ENCODE results near the gene GFOD2. TPM values are rescaled to one million over a fixed set of nuclear protein-coding genes. Genes with fewer than 3 reads are reported as not detected.

GFOD2 gene
- total RNA-seq, 1 experiment from 2014 or later, result 12.4 TPM

DNA sequence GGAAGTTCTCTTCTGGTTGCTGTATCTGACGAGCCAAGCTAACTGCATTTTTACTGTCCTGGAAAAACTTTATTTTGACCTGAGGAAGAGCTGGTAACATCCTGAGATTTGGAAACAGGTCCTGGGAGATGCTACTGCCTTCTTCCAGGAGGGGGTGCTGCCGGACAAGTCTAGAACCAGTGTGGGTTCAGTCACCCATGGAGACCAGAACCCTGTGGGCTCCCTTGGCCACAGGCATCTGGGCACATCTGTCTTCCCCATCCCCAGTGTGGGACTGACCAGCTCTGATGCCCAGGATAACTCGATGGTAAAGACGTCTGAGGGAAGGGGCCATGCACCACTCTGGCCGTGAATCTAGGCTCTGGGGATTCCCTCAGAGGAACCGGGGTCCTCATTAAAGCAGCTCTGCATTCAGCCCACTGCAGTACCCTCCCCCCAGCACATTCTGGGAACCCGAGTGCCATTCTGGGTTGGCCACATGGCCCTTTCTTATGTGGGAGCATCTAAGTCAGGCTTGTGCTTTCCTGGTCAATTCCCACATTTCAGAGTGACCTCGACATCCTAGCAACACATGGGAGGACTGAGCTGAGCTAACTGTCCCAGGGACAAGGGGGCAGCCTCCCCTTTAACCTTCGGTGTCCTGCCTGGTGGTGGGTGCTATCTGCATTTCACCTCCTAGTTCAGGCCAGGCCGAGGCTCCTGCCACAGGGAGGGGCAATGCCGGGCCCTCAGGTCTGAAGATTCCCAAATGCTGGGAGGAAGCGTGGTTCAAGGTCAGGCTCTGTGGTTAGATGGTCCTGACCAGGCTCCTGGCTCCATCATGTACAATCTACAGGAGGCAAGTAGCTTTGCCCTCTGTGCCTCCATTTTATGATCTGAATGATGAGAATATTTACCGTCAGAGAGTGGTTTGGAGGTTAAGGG lies 46.1 kb downstream of the GFOD2 start:
- DNase-seq (ENCODE audit: low read depth), result peak; percentile 76

- no peak for DNase-seq (ENCODE audit: low read depth)
Observed at GRCh38 chr16:67672306-67672705, 46.8 kb downstream of the GFOD2 start.

- DNase-seq (ENCODE audit: low read depth), result no peak
Observed at GRCh38 chr16:67669499-67670101, 49.5 kb downstream of the GFOD2 start.

- DNase-seq (ENCODE audit: low read depth), result no peak
Observed at GRCh38 chr16:67668495-67669157, 50.5 kb downstream of the GFOD2 start.

- DNase-seq (ENCODE audit: low read depth), result peak; percentile 95
Observed at GRCh38 chr16:67667817-67668494, 51.2 kb downstream of the GFOD2 start.

DNA sequence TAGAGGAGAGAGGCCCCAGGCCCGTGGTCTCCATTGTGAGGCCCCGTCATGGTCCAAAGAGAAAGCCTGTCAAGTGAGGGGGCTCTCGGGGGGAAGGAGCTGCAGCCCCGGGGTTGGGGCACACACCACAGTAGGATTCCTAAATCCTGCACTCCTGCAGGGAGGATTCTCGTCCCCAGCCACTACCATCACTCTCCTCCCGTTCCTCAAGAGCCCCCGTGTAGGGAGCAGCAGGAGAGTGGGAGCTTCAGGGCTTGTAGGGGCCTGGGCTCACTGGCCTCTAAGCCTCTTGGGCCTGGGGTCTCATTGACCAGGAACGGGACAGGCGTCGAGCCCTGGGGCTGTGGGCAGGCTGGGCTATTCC lies 51.7 kb downstream of the GFOD2 start:
- no peak for DNase-seq (ENCODE audit: low read depth)

GRCh38 chr16:67666559-67667452 lies 52.3 kb downstream of the GFOD2 start, which contains the start of the genes C16orf86 and ENKD1:
Gene C16orf86 (plus strand): TSS chr16:67666814. CDS start chr16:67666971, 157 bp downstream.
Gene ENKD1 (minus strand): TSS chr16:67666750. CDS start chr16:67666442, 308 bp downstream.
- peak; percentile 79 for DNase-seq (ENCODE audit: low read depth)

- peak; percentile 38 for DNase-seq (ENCODE audit: low read depth)
Observed at GRCh38 chr16:67666032-67666551, 53.0 kb downstream of the GFOD2 start.

GRCh38 chr16:67665598-67665997 lies 53.5 kb downstream of the GFOD2 start:
- DNase-seq (ENCODE audit: low read depth), result no peak

DNA sequence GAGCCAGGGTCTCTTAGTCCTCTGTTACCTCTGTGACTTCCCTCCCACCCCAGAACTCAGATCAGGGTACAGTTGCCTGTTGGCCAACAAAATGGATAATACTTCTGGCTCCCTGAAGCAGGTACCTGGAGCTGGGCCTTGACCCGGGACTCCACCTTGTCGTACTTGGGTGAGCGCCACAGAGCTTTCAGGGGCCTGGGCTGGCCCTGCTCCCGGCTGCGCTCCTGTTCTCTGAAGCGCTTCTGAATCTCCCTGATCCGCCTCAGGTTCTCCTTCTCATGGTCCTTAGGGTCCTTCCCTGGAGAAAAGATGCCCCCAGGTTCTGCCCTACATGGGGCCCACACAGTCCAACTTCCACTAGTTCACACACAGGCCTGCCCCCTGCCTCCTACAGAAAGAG lies 54.2 kb downstream of the GFOD2 start:
- DNase-seq (ENCODE audit: low read depth), result no peak

GRCh38 chr16:67664258-67664657 lies 54.9 kb downstream of the GFOD2 start:
- no peak for DNase-seq (ENCODE audit: low read depth)

DNA sequence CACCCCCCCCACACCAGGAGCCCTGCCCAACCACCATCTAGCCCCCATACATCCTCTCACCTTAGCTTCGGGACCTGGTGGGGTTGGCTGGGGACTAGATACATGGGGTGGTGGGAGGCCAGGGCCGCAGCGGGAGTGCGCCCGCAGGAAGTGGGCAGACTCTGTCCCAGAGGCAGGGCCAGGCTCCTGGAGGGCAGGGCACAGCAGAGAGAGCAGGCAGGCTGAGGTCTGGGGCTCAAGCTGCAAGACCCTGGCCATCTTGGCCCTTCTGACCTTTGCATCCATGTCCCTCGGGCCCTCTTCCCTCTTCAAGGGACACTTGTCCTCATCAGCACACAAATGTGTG lies 55.3 kb downstream of the GFOD2 start:
- DNase-seq (ENCODE audit: low read depth), result no peak

GRCh38 chr16:67663151-67663876 lies 55.8 kb downstream of the GFOD2 start:
- DNase-seq (ENCODE audit: low read depth), result no peak

- DNase-seq (ENCODE audit: low read depth), result no peak
Observed at GRCh38 chr16:67662653-67663010, 56.5 kb downstream of the GFOD2 start.

- DNase-seq (ENCODE audit: low read depth), result no peak
Observed at GRCh38 chr16:67661886-67662652, 57.0 kb downstream of the GFOD2 start.

DNA sequence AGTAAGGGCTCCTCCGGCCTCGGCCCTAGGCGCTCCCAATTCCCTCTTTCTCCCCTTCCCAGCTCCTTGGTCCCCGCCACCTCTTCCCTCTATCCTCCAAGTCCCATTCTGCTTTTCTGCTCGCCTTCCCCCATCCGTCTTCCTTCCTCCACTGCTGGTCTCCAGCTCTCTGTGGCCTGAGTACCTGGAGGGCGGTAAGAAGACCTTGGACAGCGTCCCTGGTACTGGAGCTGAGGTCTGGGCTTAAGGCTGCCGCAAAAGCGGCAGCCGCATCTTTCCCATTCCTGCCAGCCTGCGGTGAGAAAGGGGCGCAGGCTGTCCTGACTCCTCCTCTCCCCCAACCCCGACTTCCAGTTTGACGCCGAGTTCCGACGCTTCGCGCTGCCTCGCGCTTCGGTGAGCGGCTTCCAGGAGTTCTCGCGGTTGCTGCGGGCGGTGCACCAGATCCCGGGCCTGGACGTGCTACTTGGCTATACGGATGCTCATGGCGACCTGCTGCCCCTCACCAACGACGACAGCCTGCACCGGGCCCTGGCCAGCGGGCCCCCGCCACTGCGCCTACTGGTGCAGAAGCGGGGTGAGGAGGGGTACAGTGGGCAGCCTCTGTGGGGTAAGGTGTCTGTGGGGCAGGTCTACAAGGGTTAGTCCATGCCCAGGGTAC lies 57.9 kb downstream of the GFOD2 start:
- DNase-seq (ENCODE audit: low read depth), result no peak

DNA sequence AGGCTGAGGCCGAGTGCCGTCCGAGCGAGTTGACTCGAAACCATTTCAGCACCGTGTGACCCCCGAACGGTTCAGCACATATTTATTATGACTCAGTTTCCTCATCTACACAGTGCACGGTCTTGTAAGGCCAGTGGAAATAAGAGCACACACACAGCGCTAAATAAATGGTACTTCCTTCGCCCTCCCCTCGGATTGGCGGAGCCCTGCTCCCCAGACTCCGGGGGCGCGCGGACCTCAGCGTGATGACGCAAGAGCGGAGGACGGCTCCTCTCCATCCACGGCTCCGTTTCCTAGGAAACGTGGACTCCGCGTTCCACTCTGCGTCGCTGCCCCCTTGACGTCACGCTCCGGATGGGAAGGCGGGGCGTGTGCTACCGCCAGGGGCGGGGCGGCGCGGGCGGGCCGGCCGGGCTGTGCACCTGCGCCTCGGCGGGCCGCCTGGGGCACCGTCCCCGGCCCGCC lies 58.5 kb downstream of the GFOD2 start, which contains the start of gene PARD6A:
TSS of gene PARD6A (plus strand) at position 397 of the 465 bp plus-strand sequence. CDS start 79 bp downstream, outside the sequence.
- DNase-seq (ENCODE audit: low read depth), result peak; percentile 96

All from RPMI7951 (cell line).